ENCODE results near the gene ZFYVE9.

GRCh38 chr1:52189898-52190480 is 48.1 kb downstream of the ZFYVE9 start:
- no peak for TF ChIP-seq PPARG (CRISPR knock-in tag; conservative IDR thresholded peaks at IDR 0.05)
- TF ChIP-seq ZBTB33 (CRISPR knock-in tag; IDR thresholded peaks at IDR 0.05): no peak
- no peak for TF ChIP-seq HDAC6 (IDR thresholded peaks at IDR 0.05; ENCODE audit: low read depth, low read length)
- no peak for TF ChIP-seq TP53 (CRISPR knock-in tag; conservative IDR thresholded peaks at IDR 0.05)
- no peak for TF ChIP-seq REST (IDR thresholded peaks at IDR 0.05; ENCODE audit: borderline replicate concordance in 1 of 2, low read depth in 1 of 2, low read length in 2 of 2)
- TF ChIP-seq RXRA (CRISPR knock-in tag; IDR thresholded peaks at IDR 0.05): no peak
- TF ChIP-seq CTCF (CRISPR knock-in tag; IDR thresholded peaks at IDR 0.05): no peak
- no peak for TF ChIP-seq POLR2AphosphoS5 (IDR thresholded peaks at IDR 0.05; ENCODE audit: low read depth, low read length)
- no peak for TF ChIP-seq MAZ (IDR thresholded peaks at IDR 0.05; ENCODE audit: borderline replicate concordance, low read depth, low read length)
- TF ChIP-seq MAZ (CRISPR knock-in tag; IDR thresholded peaks at IDR 0.05; ENCODE audit: low read depth): no peak
- no peak for TF ChIP-seq ZNF703 (CRISPR knock-in tag; IDR thresholded peaks at IDR 0.05; ENCODE audit: borderline replicate concordance)
- TF ChIP-seq NR2C2 (CRISPR knock-in tag; IDR thresholded peaks at IDR 0.05; ENCODE audit: borderline replicate concordance): no peak
- no peak for TF ChIP-seq CENPT (CRISPR knock-in tag; IDR thresholded peaks at IDR 0.05; ENCODE audit: low read depth)
- no peak for TF ChIP-seq ATF6 (CRISPR knock-in tag; conservative IDR thresholded peaks at IDR 0.05)
- no peak for TF ChIP-seq NKX3-1 (CRISPR knock-in tag; IDR thresholded peaks at IDR 0.05)

Measured in HepG2 (cell line).